Panc1 (cell line): ENCODE data around the gene MITF. TPM values are rescaled to one million over a fixed set of nuclear protein-coding genes. Genes with fewer than 3 reads are reported as not detected.
A peak's percentile ranks its signal among the peaks of the same experiment; 100 is the strongest.

ENCODE experiments used
- ATAC-seq: fragments of 200-7000 bp; cut with Tn5 transposase; 2 replicates; pipeline ENCODE4 v1.9.1; 2020; ENCODE audit warnings: mild to moderate bottlenecking, moderate library complexity
- BruUV-seq: library from RNA; stranded (reverse); fragments of 400-500 nt; replicated peaks from 2 replicates; lab custom pipeline; 2021; lab: Mats Ljungman, UMichigan
- CTCF ChIA-PET: fragments of 300-600 bp; sonication (Branson Sonifier 250); formaldehyde crosslinking; loops from one replicate; lab custom pipeline; 2022; ENCODE audit warnings: antibody characterized with exemption; lab: Charles Lee
- POLR2A ChIA-PET: fragments of 300-600 bp; sonication (Branson Sonifier 250); formaldehyde crosslinking; loops from one replicate; lab custom pipeline; 2022; ENCODE audit warnings: antibody characterized with exemption; lab: Charles Lee
- DNase-seq: peaks from one replicate; pipeline ENCODE4 v3.0.0-alpha.2; 2010; ENCODE audit warnings: low read depth, low spot score
- H3K27ac ChIP-seq: 2 replicates; pipeline ENCODE4 v1.5.1; 2011; ENCODE audit warnings: mild to moderate bottlenecking, low read length, inconsistent platforms
- H3K27me3 ChIP-seq: fragments of 200-500 bp; sonication (Bioruptor generic); 2 replicates; pipeline ENCODE4 v1.6.0; 2014; ENCODE audit warnings: low read length, inconsistent platforms; ENCODE audit not compliant: control insufficient read depth, insufficient read depth
- H3K36me3 ChIP-seq: fragments of 200-500 bp; sonication (Bioruptor generic); 2 replicates; pipeline ENCODE4 v1.5.1; 2014; ENCODE audit warnings: inconsistent platforms, mild to moderate bottlenecking, low read length, moderate library complexity; ENCODE audit not compliant: control insufficient read depth, insufficient read depth
- H3K4me1 ChIP-seq: 2 replicates; pipeline ENCODE4 v1.5.1; 2011; ENCODE audit warnings: inconsistent platforms, mild to moderate bottlenecking, low read length, moderate library complexity; ENCODE audit not compliant: control insufficient read depth, insufficient read depth
- H3K4me3 ChIP-seq, 2 experiments: 2 replicates each; pipeline ENCODE4 v1.5.1; 2011 to 2012; ENCODE audit warnings: low read depth in 2 of 2, low read length in 2 of 2, mild to moderate bottlenecking in 2 of 2, inconsistent platforms in 1 of 2, moderate library complexity in 1 of 2
- H3K9me3 ChIP-seq: fragments of 200-500 bp; sonication (Bioruptor generic); 2 replicates; pipeline ENCODE4 v1.5.1; 2014; ENCODE audit warnings: low read depth, mild to moderate bottlenecking, inconsistent platforms, low read length, moderate library complexity; ENCODE audit not compliant: control insufficient read depth, insufficient read depth
- CTCF ChIP-seq: fragments of 450-650 bp; IDR thresholded peaks from 2 replicates; pipeline ENCODE4 v1.5.1; 2017; ENCODE audit warnings: mild to moderate bottlenecking
- POLR2AphosphoS5 ChIP-seq: IDR thresholded peaks from 2 replicates; pipeline ENCODE4 v1.6.1; 2012; ENCODE audit warnings: mild to moderate bottlenecking, low read depth, low read length, moderate library complexity
- REST ChIP-seq, 2 experiments: IDR thresholded peaks; 2 replicates each; pipeline ENCODE4 v1.6.1; 2011 to 2012; ENCODE audit warnings: low read depth in 2 of 2, control low read depth in 1 of 2, low read length in 1 of 2, mild to moderate bottlenecking in 1 of 2, moderate library complexity in 1 of 2; ENCODE audit not compliant: insufficient read depth in 1 of 2
- SIN3A ChIP-seq: IDR thresholded peaks from 2 replicates; pipeline ENCODE4 v1.6.1; 2012; ENCODE audit warnings: low read depth, mild to moderate bottlenecking, low read length, moderate library complexity, borderline replicate concordance; ENCODE audit not compliant: insufficient read depth
- TCF7L2 ChIP-seq: IDR thresholded peaks from 2 replicates; pipeline ENCODE4 v1.6.1; 2011; ENCODE audit warnings: mild to moderate bottlenecking, low read depth, low read length, inconsistent platforms
- in situ Hi-C: cut with HindIII; loops from 2 replicates; pipeline ENCODE4 v1.10.0; 2016; ENCODE audit warnings: low sequenced_read_pairs, low pct_unique_long_range_greater_than_20kb
- intact Hi-C: fragments of 100-400 bp; cut with micrococcal nuclease; formaldehyde crosslinking; loops from one replicate; pipeline ENCODE4 v1.10.0; 2022; ENCODE audit not compliant: unreplicated experiment
- total RNA-seq: library from RNA; stranded (reverse); gene quantifications from one replicate; pipeline ENCODE4 v1.2.1, GENCODE V29; 2021; ENCODE audit not compliant: unreplicated experiment

The MITF gene
- total RNA-seq, 1 experiment from 2014 or later = 10.8 TPM

- ChIA-PET POLR2A (no interaction called here), CTCF (no interaction called here)
- H3K9me3 ChIP-seq = no peaks in the 10 kb centered on the region
- ATAC-seq = no peak
- no TSS peak for BruUV-seq
- intact Hi-C loops = no loop called here
- no peak for DNase-seq
- no peaks in the 10 kb centered on the region for H3K36me3 ChIP-seq
- no peak overlapping the region for H3K4me3 ChIP-seq
- TF ChIP-seq POLR2AphosphoS5 = no peak
- TF ChIP-seq REST (IDR thresholded peaks at IDR 0.05; ENCODE audit: insufficient read depth in 1 of 2, low read depth in 2 of 2, low read length in 1 of 2) = no peak
- H3K4me1 ChIP-seq = peaks cover 8% of the 10 kb centered on the region
- H3K27me3 ChIP-seq = no peaks in the 10 kb centered on the region
- in situ Hi-C loops = no loop called here
- no peak overlapping the region for H3K27ac ChIP-seq
These were observed 16.5 kb downstream of the MITF start for GRCh38 chr3:69755795-69756194.

GRCh38 chr3:69761896-69762767 lies 22.9 kb downstream of the MITF start:
- TF ChIP-seq REST (IDR thresholded peaks at IDR 0.05; ENCODE audit: insufficient read depth in 1 of 2, low read depth in 2 of 2, low read length in 1 of 2) (no peak), POLR2AphosphoS5 (no peak), TCF7L2 (no peak; the same call in 1 of the 2 replicates), CTCF (no peak), SIN3A (no peak)
- peak overlapping the region; percentile 86 for H3K27ac ChIP-seq
- H3K36me3 ChIP-seq = no peaks in the 10 kb centered on the region
- H3K9me3 ChIP-seq = no peaks in the 10 kb centered on the region
- peaks cover 16% of the 10 kb centered on the region for H3K4me1 ChIP-seq
- peak; percentile 90 for ATAC-seq
- peak overlapping the region in 1 of 2 experiments; percentile 39; a peak in 2 of 4 replicates for H3K4me3 ChIP-seq
- ChIA-PET POLR2A (interaction anchor here (0.5 kb wide), 1 partner anchor 71 kb away, joined by 3 read pairs; no protein-coding TSS in a partner anchor), CTCF (no interaction called here)
- H3K27me3 ChIP-seq = no peaks in the 10 kb centered on the region
- BruUV-seq = no TSS peak
- intact Hi-C loops (no loop called here), in situ Hi-C loops (no loop called here)
- DNase-seq = peak; percentile 66
